ENCODE data around the gene ROGDI.

Gene ROGDI

DNA sequence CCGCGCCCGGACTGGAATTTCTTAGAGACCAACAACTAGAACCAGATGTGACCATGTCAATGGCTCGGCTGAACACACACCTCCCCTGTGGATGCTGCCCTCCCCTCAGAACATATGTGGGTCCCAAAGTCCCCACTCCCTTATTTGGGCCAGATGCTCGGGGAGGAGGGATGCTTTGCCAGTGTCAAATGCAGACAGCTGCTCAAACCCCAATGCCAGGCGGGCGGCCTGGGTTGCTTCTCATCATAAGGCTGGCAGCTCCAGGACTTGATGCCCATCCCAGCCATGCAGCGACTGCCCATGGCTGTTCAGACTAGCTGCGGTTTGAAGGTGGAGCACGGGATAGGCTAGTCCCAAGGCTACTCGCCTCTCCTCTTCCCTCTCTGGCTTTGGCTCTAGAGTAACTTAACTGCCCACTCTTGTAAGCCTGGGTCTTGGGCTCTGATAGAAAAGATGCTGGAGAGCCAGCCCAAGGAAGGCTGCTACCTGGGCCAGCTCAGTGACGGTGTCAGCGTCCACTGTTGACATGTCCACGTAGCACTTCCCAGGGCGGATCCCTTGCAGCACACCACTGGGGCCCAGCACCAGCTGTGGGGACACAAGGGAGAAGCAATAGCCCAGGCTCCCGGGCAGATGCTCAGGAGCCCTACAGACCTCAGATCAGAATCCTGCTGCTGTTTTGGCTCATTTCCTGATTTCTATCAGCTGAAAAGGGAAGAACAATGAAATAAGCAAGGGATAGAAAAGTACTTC lies 11.0 kb upstream of the ROGDI start:
- H3K36me3 ChIP-seq (ENCODE audit: control insufficient read depth, insufficient read depth, low read length), result peaks cover 29% of the 10 kb centered on the region
- no peak for DNase-seq (ENCODE audit: extremely low read depth, insufficient read length)
- no peak overlapping the region for H3K4me3 ChIP-seq (replicated peaks; ENCODE audit: low read depth, low read length)
- H3K27me3 ChIP-seq (replicated peaks; ENCODE audit: control insufficient read depth, insufficient read depth, low read length), result no peaks in the 10 kb centered on the region
- TF ChIP-seq, protein P1, sequence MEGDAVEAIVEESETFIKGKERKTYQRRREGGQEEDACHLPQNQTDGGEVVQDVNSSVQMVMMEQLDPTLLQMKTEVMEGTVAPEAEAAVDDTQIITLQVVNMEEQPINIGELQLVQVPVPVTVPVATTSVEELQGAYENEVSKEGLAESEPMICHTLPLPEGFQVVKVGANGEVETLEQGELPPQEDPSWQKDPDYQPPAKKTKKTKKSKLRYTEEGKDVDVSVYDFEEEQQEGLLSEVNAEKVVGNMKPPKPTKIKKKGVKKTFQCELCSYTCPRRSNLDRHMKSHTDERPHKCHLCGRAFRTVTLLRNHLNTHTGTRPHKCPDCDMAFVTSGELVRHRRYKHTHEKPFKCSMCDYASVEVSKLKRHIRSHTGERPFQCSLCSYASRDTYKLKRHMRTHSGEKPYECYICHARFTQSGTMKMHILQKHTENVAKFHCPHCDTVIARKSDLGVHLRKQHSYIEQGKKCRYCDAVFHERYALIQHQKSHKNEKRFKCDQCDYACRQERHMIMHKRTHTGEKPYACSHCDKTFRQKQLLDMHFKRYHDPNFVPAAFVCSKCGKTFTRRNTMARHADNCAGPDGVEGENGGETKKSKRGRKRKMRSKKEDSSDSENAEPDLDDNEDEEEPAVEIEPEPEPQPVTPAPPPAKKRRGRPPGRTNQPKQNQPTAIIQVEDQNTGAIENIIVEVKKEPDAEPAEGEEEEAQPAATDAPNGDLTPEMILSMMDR (IDR thresholded peaks at IDR 0.05; ENCODE audit: insufficient read depth, low read length, poor library complexity, severe bottlenecking), result no peak

DNA sequence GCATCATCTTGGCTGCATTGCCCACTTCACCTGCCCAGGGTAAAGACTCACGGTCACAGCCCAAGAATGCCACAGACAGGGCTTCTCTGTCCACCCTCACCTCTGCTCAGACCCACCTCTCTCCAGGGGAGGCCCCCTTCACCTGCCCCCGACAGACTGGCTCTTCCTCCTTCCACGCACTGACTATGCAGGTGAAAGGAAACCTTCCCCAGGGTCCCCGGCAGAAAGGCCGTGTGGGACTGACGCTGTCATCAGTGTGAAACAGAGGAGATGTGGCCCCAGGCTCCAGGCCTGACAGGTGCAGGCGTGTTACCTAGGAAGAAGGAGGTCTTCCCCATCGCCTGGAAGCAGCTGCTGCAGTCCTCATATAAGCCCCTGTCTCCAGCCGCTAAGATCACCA lies 9.3 kb upstream of the ROGDI start:
- no peak overlapping the region for H3K4me3 ChIP-seq (replicated peaks; ENCODE audit: low read depth, low read length)
- TF ChIP-seq, protein P1 (IDR thresholded peaks at IDR 0.05; ENCODE audit: insufficient read depth, low read length, poor library complexity, severe bottlenecking), result no peak
- H3K36me3 ChIP-seq (ENCODE audit: control insufficient read depth, insufficient read depth, low read length), result peaks cover 23% of the 10 kb centered on the region
- no peaks in the 10 kb centered on the region for H3K27me3 ChIP-seq (replicated peaks; ENCODE audit: control insufficient read depth, insufficient read depth, low read length)
- DNase-seq (ENCODE audit: extremely low read depth, insufficient read length), result no peak

DNA sequence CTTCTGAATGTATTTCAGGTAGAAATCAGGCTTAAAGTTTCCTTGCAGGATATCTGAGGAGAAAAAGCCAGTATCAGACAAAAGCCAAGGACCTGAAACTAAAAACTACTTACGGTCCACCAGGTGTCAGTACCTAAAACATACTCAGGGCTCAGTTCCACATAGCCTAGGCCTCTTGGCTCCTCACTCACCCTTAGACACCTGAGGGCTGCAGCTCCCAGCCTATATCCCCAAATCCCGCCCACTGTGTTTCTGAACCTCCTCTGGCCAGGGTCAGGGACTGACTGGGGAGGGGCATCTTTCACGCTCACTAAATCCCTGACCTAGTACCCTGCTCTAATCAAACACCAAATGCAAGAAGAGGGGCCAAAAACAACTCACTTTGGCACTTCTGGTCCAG lies 8.8 kb upstream of the ROGDI start:
- Histone ChIP-seq H3K27me3 (replicated peaks; ENCODE audit: control insufficient read depth, insufficient read depth, low read length) (no peaks in the 10 kb centered on the region), H3K36me3 (ENCODE audit: control insufficient read depth, insufficient read depth, low read length) (peaks cover 23% of the 10 kb centered on the region), H3K4me3 (replicated peaks; ENCODE audit: low read depth, low read length) (no peak overlapping the region)
- TF ChIP-seq, protein P1 (IDR thresholded peaks at IDR 0.05; ENCODE audit: insufficient read depth, low read length, poor library complexity, severe bottlenecking), result no peak
- no peak for DNase-seq (ENCODE audit: extremely low read depth, insufficient read length)

DNA sequence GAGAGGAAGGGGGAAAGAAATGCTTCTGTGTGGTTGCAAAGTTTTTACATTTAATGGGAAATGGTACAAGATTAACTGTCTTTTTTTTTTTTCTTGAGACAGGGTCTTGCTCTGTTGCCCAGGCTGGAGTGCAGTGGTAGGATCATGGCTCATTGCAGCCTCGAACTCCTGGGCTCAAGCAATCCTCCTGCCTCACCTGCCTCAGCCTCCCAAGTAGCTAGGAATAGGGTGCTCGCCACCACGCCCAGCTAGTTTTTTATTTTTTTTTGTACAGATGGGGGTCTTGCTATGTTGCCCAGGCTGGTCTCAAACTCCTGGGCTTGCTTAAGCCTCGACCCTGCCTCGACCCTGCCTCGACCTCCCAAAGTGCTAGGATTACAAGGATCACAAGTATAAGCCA lies 3.8 kb upstream of the ROGDI start:
- TF ChIP-seq, protein P1 (IDR thresholded peaks at IDR 0.05; ENCODE audit: insufficient read depth, low read length, poor library complexity, severe bottlenecking), result no peak
- Histone ChIP-seq H3K4me3 (replicated peaks; ENCODE audit: low read depth, low read length) (no peak overlapping the region), H3K36me3 (ENCODE audit: control insufficient read depth, insufficient read depth, low read length) (peaks cover 15% of the 10 kb centered on the region), H3K27me3 (replicated peaks; ENCODE audit: control insufficient read depth, insufficient read depth, low read length) (no peaks in the 10 kb centered on the region)
- DNase-seq (ENCODE audit: extremely low read depth, insufficient read length), result no peak

DNA sequence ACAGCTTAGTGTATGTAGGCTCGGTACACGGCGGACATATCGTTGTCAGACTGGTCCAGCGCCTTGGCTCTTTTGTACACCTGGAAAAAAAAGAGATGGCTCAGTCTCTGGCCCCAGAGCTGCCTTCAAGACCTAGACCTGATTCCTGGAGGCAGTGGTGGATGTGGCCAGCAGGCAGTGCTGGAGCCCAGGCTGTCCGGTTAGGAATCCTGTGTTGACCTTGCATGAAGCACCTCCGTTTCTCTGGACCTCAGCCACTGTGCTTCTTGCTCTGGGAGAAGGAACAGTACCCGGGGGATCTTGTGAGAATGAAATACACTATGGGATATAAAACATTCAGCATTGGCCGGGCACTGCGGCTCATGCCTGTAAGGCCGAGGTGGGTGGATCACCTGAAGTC lies 2.8 kb upstream of the ROGDI start:
- Histone ChIP-seq H3K27me3 (replicated peaks; ENCODE audit: control insufficient read depth, insufficient read depth, low read length) (no peaks in the 10 kb centered on the region), H3K4me3 (replicated peaks; ENCODE audit: low read depth, low read length) (no peak overlapping the region), H3K36me3 (ENCODE audit: control insufficient read depth, insufficient read depth, low read length) (peaks cover 10% of the 10 kb centered on the region)
- no peak for DNase-seq (ENCODE audit: extremely low read depth, insufficient read length)
- TF ChIP-seq, protein P1 (IDR thresholded peaks at IDR 0.05; ENCODE audit: insufficient read depth, low read length, poor library complexity, severe bottlenecking), result no peak
